GM12891 (cell line): Measurements from ENCODE around the gene GTF2IRD2.
"Not testable (repeated sequence)": the region's sequence is repeated elsewhere in the genome, so short reads cannot be mapped to it uniquely, and the experiment has no call there.

Source experiments
- POLR2A ChIP-seq: IDR thresholded peaks from 2 replicates; pipeline ENCODE4 v1.6.1; 2011; ENCODE audit warnings: low read depth, low read length, control low read depth
- POLR2AphosphoS5 ChIP-seq: IDR thresholded peaks from 2 replicates; pipeline ENCODE4 v1.6.1; 2011; ENCODE audit warnings: low read depth, low read length, control low read depth
- SPI1 ChIP-seq: IDR thresholded peaks from 2 replicates; pipeline ENCODE4 v1.6.1; 2011; ENCODE audit warnings: low read depth, low read length, control low read depth
- TAF1 ChIP-seq: IDR thresholded peaks from 2 replicates; pipeline ENCODE4 v1.6.1; 2011; ENCODE audit warnings: low read depth, low read length, control low read depth

GRCh38 chr7:74758268-74758667 is 93.1 kb downstream of the GTF2IRD2 start:
- TF ChIP-seq POLR2A, POLR2AphosphoS5, SPI1, TAF1: not testable (repeated sequence)
